ENCODE data around the gene GPR132. TPM values are rescaled to one million over a fixed set of nuclear protein-coding genes. Genes with fewer than 3 reads are reported as not detected.

Gene GPR132
- total and polyA plus RNA-seq, 2 of the 8 experiments (the other 6 are each of a cell fraction or from before 2014, with no cell fraction given), result 0.11 TPM; not detected in 1

- Histone ChIP-seq H2AK5ac (ENCODE audit: low read depth, low read length) (no peak overlapping the region), H4K91ac (replicated peaks; ENCODE audit: insufficient read length, low read length) (no peak overlapping the region), H3K23me2 (ENCODE audit: low read depth, low read length) (peaks cover 12% of the 10 kb centered on the region), H3K36me3 (ENCODE audit: control insufficient read depth in 2 of 4, insufficient read depth in 4 of 4, low read length in 3 of 4) (peaks cover 2 to 29% (median 14%) of the 10 kb centered on the region in 4 experiments; a peak in 7 of 8 replicates), H3K27me3 (replicated peaks in 1 of 4; ENCODE audit: control insufficient read depth in 3 of 4, extremely low read depth in 1 of 4, insufficient read depth in 3 of 4, low read length in 3 of 4) (no peaks in the 10 kb centered on the region), H4K20me1 (replicated peaks in 1 of 2; ENCODE audit: control insufficient read depth in 1 of 2, insufficient read depth in 2 of 2, low read length in 2 of 2) (peaks cover 51 to 76% of the 10 kb centered on the region in 2 experiments), H3K4me3 (ENCODE audit: extremely low read depth in 1 of 4, insufficient read depth in 2 of 4, low read depth in 3 of 4, low read length in 4 of 4) (no peak overlapping the region), H3K79me2 (ENCODE audit: control insufficient read depth in 1 of 2, insufficient read depth in 2 of 2, low read length in 2 of 2) (peaks cover 74 to 96% of the 10 kb centered on the region in 2 experiments), H3K9ac (replicated peaks in 1 of 4; ENCODE audit: extremely low read depth in 1 of 4, low read depth in 3 of 4, low read length in 3 of 4) (peak overlapping the region in 1 of 4 experiments; percentile 28; a peak in 1 of 7 replicates), H4K8ac (ENCODE audit: extremely low read depth, insufficient read depth, low read length) (no peak overlapping the region), H2BK120ac (replicated peaks; ENCODE audit: low read depth, low read length) (no peak overlapping the region), H3K9me3 (ENCODE audit: insufficient read depth in 2 of 2, low read depth in 1 of 2, low read length in 1 of 2) (no peaks in the 10 kb centered on the region), H4K5ac (ENCODE audit: insufficient read length, low read depth, low read length) (no peak overlapping the region), H3K4me1 (replicated peaks in 1 of 4; ENCODE audit: control insufficient read depth in 3 of 4, insufficient read depth in 4 of 4, low read length in 3 of 4) (peaks cover 4 to 17% (median 12%) of the 10 kb centered on the region in 4 experiments; a peak in 6 of 7 replicates), H3K18ac (ENCODE audit: extremely low read depth, low read length) (no peak overlapping the region), H2BK5ac (ENCODE audit: low read depth, low read length) (no peak overlapping the region; the same call in 1 of the 2 replicates), H3K27ac (ENCODE audit: low read depth, low read length) (no peak overlapping the region), H2BK15ac (ENCODE audit: low read length) (no peak overlapping the region), H2BK20ac (ENCODE audit: low read length) (no peak overlapping the region), H2BK12ac (ENCODE audit: low read depth, low read length) (no peak overlapping the region), H3K14ac (ENCODE audit: insufficient read length) (no peak overlapping the region), H2AFZ (ENCODE audit: low read length) (no peak overlapping the region), H3K79me1 (ENCODE audit: low read depth, low read length) (peaks cover 20% of the 10 kb centered on the region), H3K56ac (replicated peaks; ENCODE audit: insufficient read length, low read depth, low read length) (no peak overlapping the region), H3K23ac (ENCODE audit: insufficient read length) (no peak overlapping the region), H3K4ac (replicated peaks; ENCODE audit: insufficient read length, low read depth, low read length) (peak overlapping the region; percentile 6), H3K4me2 (ENCODE audit: insufficient read depth in 1 of 2, low read depth in 2 of 2, low read length in 2 of 2) (peak overlapping the region in 1 of 2 experiments; percentile 54; a peak in 2 of 4 replicates)
- FAIRE-seq, result no peak
- no peak for DNase-seq (ENCODE audit: low read depth in 1 of 2, low spot score in 2 of 2)
- 72% methylated on average over 9 of the region's 9 CpGs; no CpG with 5 or more reads in 1 of the 2 experiments for WGBS, 2 experiments (ENCODE audit: extremely low coverage in 1 of 2, insufficient coverage in 1 of 2, insufficient read length in 1 of 2, insufficient replicate concordance in 2 of 2, low coverage in 1 of 2, low lambda C conversion rate in 2 of 2, missing lambda C conversion rate in 1 of 2)
- POLR2A ChIA-PET (ENCODE audit: partially characterized antibody), result interaction anchor here (1.0 to 1.8 kb wide), 2 partner anchors 9 to 60 kb away, joined by 3 to 10 read pairs; no protein-coding TSS in a partner anchor
- CTCF ChIA-PET (ENCODE audit: partially characterized antibody), result interaction anchor here (1.0 to 2.3 kb wide), 8 partner anchors 10 to 150 kb away, joined by 3 to 10 read pairs (median 5); no protein-coding TSS in a partner anchor
- TF ChIP-seq YY1 (IDR thresholded peaks at IDR 0.05; ENCODE audit: low read depth, low read length) (no peak), SIRT6 (IDR thresholded peaks at IDR 0.05; ENCODE audit: low read length) (no peak), JUND (IDR thresholded peaks at IDR 0.05; ENCODE audit: low read length) (no peak), CHD2 (IDR thresholded peaks at IDR 0.05; ENCODE audit: low read length) (no peak), SIN3A (conservative IDR thresholded peaks at IDR 0.05 in 1 of 2, IDR thresholded peaks at IDR 0.05 in 1 of 2; ENCODE audit: low read depth in 1 of 2, low read length in 2 of 2) (no peak), BRCA1 (IDR thresholded peaks at IDR 0.05; ENCODE audit: low read depth, low read length) (no peak), TAF1 (IDR thresholded peaks at IDR 0.05; ENCODE audit: low read depth, low read length) (no peak), GTF2F1 (IDR thresholded peaks at IDR 0.05; ENCODE audit: borderline replicate concordance, low read depth, low read length) (no peak), TEAD4 (IDR thresholded peaks at IDR 0.05; ENCODE audit: low read depth, low read length) (no peak), TCF12 (IDR thresholded peaks at IDR 0.05; ENCODE audit: low read depth, low read length) (no peak), RAD21 (IDR thresholded peaks at IDR 0.05 in 1 of 2, conservative IDR thresholded peaks at IDR 0.05 in 1 of 2; ENCODE audit: low read depth in 2 of 2, low read length in 2 of 2) (no peak), MAFK (IDR thresholded peaks at IDR 0.05; ENCODE audit: low read depth, low read length) (no peak), CEBPB (IDR thresholded peaks at IDR 0.05; ENCODE audit: low read depth, low read length) (no peak), EP300 (IDR thresholded peaks at IDR 0.05; ENCODE audit: borderline replicate concordance in 1 of 2, low read depth in 2 of 2, low read length in 2 of 2) (no peak)
These were observed 50.0 kb downstream of the GPR132 start for GRCh38 chr14:105015242-105015641.

Data from H1 (cell line).